Fibroblast of the aortic adventitia (primary cell): ENCODE data around the gene LCN9. TPM values are rescaled to one million over a fixed set of nuclear protein-coding genes. Genes with fewer than 3 reads are reported as not detected.

Source experiments
- DNase-seq: peaks from one replicate; pipeline ENCODE4 v3.0.0-alpha.2; 2010; ENCODE audit warnings: low read depth
- H3K4me3 ChIP-seq: 2 replicates; pipeline ENCODE4 v1.5.1; 2011; ENCODE audit warnings: low read depth, mild to moderate bottlenecking, control low read depth, low read length, moderate library complexity
- total RNA-seq: library from RNA; depleted of rRNA; stranded (reverse); fragments of >200 nt; gene quantifications from 2 replicates; pipeline ENCODE4 v1.2.3, GENCODE V29; 2012; ENCODE audit warnings: low replicate concordance
- TF ChIP-seq, protein P1 (sequence below): IDR thresholded peaks from 2 replicates; pipeline ENCODE4 v1.5.1; 2011; ENCODE audit warnings: mild to moderate bottlenecking, low read length, control low read depth, inconsistent platforms; ENCODE audit not compliant: insufficient read depth

LCN9 gene, protein sequence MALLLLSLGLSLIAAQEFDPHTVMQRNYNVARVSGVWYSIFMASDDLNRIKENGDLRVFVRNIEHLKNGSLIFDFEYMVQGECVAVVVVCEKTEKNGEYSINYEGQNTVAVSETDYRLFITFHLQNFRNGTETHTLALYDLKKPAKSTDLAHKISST
- total RNA-seq: not detected in 2 replicates

DNA sequence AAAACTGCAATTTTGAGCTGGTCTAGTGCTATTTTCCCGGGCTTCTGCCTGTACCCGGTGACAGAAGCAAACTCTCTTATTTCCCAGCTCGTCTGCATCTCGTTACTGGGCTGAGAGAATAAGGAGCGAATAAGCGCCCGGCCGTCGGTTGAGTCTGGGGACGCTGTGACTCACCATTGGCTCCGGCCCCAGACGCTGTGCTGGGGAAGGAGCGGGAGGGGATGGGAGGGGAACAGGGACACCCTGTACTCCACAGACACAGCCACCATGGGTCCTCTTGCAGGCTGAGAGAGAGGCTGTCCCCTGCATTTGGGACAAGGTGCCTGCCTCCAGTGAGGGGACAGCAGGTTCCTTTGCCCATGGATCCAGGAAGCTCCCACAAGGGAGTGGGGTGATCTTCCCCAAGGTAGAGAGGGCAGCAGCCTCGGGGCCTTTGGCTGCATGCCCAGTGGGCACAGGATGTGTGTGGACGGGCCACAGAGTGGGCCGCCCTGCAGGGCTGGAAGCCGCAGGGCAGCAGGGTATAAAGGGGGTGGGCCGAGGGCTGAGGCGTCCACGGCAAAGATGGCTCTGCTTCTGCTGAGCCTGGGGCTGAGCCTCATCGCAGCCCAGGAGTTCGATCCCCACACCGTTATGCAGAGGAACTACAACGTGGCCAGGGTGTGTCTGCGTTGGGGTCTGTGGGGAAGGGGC lies at the start of gene LCN9:
LCN9 (plus strand) TSS at position 552 of the 693 bp plus-strand sequence; CDS start at position 565, 13 bp downstream.
- TF ChIP-seq, protein P1, sequence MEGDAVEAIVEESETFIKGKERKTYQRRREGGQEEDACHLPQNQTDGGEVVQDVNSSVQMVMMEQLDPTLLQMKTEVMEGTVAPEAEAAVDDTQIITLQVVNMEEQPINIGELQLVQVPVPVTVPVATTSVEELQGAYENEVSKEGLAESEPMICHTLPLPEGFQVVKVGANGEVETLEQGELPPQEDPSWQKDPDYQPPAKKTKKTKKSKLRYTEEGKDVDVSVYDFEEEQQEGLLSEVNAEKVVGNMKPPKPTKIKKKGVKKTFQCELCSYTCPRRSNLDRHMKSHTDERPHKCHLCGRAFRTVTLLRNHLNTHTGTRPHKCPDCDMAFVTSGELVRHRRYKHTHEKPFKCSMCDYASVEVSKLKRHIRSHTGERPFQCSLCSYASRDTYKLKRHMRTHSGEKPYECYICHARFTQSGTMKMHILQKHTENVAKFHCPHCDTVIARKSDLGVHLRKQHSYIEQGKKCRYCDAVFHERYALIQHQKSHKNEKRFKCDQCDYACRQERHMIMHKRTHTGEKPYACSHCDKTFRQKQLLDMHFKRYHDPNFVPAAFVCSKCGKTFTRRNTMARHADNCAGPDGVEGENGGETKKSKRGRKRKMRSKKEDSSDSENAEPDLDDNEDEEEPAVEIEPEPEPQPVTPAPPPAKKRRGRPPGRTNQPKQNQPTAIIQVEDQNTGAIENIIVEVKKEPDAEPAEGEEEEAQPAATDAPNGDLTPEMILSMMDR: no peak
- no peak for DNase-seq
- H3K4me3 ChIP-seq: no peak within 1 kb of the TSS

DNA sequence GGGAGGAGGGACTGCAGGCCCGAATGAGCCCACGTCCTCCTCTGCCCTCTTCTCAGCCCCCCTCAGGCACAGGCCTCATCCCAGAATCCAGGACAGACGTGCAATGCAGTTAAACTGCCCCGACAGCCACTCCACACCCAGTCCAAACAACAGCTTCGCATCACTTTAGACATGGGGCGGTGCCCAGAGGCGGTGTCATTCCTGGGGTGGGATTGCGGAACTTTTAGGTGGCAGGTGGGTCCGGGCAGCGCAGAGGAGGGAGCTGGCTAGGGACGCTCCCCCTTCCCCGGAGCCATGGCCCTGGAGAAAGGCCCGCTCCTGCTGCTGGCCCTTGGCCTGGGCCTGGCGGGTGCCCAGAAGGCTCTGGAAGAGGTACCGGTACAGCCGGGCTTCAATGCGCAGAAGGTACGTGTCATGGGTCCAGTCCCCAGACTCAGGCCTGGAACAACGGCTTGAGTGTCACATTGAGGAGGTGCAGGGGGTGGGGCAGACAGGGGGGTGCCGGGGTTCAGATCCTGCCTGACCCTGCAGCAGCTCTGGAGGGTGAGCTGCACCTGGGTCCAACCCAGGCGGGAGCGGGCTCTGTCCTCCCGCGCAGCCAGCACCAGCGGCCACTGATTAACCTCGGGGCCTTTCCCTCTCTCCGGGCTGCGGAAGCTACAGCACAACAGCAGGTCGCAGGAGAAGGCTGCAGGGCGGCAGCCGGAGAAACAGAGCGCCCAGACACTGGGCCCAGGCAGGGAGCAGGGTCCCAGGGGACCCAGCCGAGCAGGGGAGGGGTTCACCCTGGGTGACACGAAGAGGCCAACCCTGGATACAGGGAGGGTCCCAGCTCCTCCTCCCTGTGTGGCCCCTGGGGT lies 48.9 kb upstream of the LCN9 start:
- TF ChIP-seq, protein P1: no peak
- no peak overlapping the region for H3K4me3 ChIP-seq
- no peak for DNase-seq

DNA sequence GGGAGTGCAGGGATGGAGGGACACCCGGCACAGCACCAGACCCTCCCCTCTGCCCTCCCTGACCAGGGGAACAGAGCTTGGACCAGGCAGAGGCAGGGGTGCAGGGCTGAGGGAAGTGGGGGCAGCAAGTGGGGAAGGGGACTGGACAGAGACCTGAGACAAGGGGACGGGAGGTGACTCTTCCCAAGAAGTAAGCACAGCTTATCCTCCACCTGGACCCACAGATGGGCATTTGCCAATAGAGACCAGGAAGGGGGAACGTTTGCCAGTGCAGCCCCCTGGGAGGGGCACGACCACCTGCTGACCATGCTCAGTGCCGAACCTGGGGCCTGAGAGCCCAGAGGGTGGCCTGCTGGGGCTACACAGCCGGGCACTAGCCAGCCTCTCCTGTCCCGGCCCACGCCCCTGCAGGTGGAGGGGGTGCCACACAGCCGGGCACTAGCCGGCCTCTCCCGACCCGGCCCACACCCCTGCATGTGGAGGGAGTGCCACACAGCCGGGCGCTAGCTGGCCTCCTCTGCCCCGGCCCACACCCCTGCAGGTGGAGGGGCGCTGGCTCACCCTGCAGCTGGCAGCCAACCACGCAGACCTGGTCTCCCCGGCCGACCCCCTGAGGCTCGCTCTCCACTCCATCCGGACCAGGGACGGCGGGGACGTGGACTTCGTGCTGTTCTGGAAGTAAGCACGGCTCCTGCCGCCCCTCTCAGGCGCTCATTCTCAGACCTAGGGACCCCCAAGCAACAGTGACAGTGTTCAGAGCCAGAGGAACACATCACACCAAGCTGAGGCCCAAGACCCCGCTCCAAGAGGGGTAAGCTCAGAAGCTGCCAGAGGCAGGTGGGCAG lies 48.1 kb upstream of the LCN9 start:
- TF ChIP-seq, protein P1: no peak
- no peak for DNase-seq
- H3K4me3 ChIP-seq: no peak overlapping the region

DNA sequence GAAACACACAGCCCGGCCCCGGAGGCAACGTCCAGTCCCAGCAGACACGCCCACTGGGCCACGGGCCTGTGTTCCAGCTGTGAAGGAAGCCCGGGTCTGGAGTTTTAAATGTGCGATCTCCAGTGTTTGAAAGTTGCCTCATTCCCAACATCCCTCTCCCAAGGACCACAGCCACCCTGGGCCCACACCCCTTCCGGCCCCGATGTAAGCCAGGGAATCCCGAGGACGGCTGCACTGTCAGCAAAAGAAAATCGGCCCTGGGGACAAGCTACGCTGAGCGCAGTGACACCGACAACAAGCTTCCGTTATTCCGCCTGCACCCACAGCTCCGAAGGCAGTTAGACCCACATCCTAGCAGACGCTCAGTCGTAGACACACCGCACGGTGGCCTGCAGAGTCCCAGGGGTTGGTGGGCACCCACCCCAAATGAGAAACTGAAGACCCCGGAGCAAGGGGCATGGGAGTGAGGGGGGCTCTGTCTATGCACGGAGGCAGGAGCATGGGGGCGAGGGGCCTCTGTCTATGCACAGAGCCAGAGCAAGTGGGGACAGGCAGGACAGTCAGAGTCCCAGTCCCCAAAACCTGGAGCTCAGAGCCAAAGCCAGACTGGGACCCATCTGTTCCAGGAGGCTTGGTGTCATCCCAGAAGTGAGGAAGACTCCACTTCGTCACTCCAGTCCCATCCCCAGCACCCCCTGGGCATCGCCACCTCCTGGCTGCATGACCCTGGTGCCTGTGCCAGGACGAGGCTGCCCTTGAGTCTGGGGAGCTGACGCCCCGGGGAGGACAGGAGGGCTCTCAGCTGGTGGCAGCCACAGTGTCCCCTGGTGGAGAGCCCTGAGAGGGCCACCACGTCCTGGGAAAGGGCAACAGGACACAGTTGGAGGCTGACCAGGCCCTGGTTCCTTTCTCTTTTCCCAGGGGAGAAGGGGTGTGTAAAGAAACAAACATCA lies 47.2 kb upstream of the LCN9 start:
- TF ChIP-seq, protein P1: no peak
- DNase-seq: no peak
- H3K4me3 ChIP-seq: no peak overlapping the region

DNA sequence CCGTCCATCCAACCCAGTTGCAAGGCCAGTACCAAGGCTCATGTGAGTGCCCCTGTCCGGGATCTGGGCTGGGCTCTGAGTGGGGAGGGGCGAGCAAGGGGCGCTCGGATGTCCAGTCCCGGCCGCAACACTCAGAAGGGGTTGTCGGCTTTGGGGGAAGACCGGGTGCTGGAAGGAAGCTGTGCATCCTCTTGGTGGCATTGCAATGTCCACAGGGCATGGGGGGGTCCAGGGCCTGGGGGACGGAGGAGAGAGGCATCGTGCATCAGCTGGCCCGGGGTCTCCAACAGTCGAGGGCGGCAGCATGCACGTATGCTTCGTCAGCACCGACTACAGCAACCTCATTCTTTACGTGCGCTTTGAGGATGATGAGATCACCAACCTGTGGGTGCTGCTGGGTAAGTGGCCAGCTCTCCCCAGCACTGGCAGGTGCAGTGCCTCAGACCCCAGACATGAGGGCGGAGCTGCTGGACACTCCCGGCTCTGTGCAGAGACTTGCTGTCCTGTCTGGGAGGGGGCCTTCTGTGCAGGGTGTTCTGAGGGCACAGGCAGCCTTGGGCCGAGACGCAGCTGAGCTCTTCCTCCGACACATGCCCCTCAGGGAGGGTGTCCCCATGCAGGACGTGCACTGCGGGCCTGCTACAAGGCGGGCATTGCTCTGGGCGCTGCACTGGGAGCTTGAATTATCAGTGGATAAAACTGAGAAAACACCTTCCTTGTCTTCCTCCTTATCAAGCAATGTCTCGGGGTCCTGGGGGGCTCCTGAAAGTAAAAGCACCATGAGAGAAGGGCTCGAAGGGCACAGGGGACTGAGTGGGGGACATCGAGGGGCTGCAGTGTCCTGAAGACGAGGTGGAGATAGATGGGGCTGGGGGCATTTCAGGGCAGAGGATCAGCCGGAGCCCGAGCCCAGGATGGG lies 46.2 kb upstream of the LCN9 start:
- TF ChIP-seq, protein P1: no peak
- H3K4me3 ChIP-seq: no peak overlapping the region
- no peak for DNase-seq
